PC-9 (cell line): ENCODE data around the gene LDAH.

ENCODE experiments used
- EZH2 ChIP-seq: fragments of 200-600 bp; sonication (generic); IDR thresholded peaks from 2 replicates; pipeline ENCODE4 v1.8.0; 2017; ENCODE audit warnings: antibody characterized with exemption, low read depth
- TF ChIP-seq, protein P1 (sequence below): fragments of 200-600 bp; sonication (generic); conservative IDR thresholded peaks from 2 replicates; pipeline ENCODE4 v1.6.1; 2017; ENCODE audit warnings: mixed run types, antibody characterized with exemption, mild to moderate bottlenecking, moderate library complexity

GRCh38 chr2:20832606-20833005 is 9.7 kb upstream of the LDAH start:
- TF ChIP-seq, protein P1, sequence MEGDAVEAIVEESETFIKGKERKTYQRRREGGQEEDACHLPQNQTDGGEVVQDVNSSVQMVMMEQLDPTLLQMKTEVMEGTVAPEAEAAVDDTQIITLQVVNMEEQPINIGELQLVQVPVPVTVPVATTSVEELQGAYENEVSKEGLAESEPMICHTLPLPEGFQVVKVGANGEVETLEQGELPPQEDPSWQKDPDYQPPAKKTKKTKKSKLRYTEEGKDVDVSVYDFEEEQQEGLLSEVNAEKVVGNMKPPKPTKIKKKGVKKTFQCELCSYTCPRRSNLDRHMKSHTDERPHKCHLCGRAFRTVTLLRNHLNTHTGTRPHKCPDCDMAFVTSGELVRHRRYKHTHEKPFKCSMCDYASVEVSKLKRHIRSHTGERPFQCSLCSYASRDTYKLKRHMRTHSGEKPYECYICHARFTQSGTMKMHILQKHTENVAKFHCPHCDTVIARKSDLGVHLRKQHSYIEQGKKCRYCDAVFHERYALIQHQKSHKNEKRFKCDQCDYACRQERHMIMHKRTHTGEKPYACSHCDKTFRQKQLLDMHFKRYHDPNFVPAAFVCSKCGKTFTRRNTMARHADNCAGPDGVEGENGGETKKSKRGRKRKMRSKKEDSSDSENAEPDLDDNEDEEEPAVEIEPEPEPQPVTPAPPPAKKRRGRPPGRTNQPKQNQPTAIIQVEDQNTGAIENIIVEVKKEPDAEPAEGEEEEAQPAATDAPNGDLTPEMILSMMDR, result no peak
- TF ChIP-seq EZH2, result no peak
